HEK293T (cell line): Measurements from ENCODE around the gene SMPDL3B.

Source experiments
- ARNT ChIP-seq: fragments of 450-650 bp; IDR thresholded peaks from 2 replicates; pipeline ENCODE4 v1.6.1; 2017; ENCODE audit warnings: mild to moderate bottlenecking
- BHLHE40 ChIP-seq: fragments of 450-650 bp; IDR thresholded peaks from 2 replicates; pipeline ENCODE4 v1.6.1; 2016; ENCODE audit warnings: mild to moderate bottlenecking, moderate library complexity, borderline replicate concordance
- ELF4 ChIP-seq: fragments of 450-650 bp; IDR thresholded peaks from 2 replicates; pipeline ENCODE4 v1.6.1; 2017; ENCODE audit warnings: antibody characterized with exemption
- FOXA1 ChIP-seq: fragments of 450-650 bp; IDR thresholded peaks from 2 replicates; pipeline ENCODE4 v1.6.1; 2016; ENCODE audit warnings: mild to moderate bottlenecking
- FOXK2 ChIP-seq: fragments of 450-650 bp; IDR thresholded peaks from 2 replicates; pipeline ENCODE4 v1.6.1; 2016; ENCODE audit warnings: mild to moderate bottlenecking
- FOXM1 ChIP-seq: fragments of 450-650 bp; IDR thresholded peaks from 2 replicates; pipeline ENCODE4 v1.6.1; 2017; ENCODE audit warnings: mild to moderate bottlenecking, borderline replicate concordance
- HDGF ChIP-seq: fragments of 450-650 bp; IDR thresholded peaks from 2 replicates; pipeline ENCODE4 v1.6.1; 2017; ENCODE audit warnings: antibody characterized with exemption, borderline replicate concordance
- L3MBTL2 ChIP-seq: fragments of 450-650 bp; conservative IDR thresholded peaks from 2 replicates; pipeline ENCODE4 v1.6.1; 2016; ENCODE audit warnings: mild to moderate bottlenecking
- LEF1 ChIP-seq: fragments of 450-650 bp; IDR thresholded peaks from 2 replicates; pipeline ENCODE4 v1.6.1; 2017; ENCODE audit warnings: mild to moderate bottlenecking, borderline replicate concordance
- SP1 ChIP-seq: fragments of 450-650 bp; IDR thresholded peaks from 2 replicates; pipeline ENCODE4 v1.6.1; 2017
- SUZ12 ChIP-seq: fragments of 450-650 bp; IDR thresholded peaks from 2 replicates; pipeline ENCODE4 v1.6.1; 2016; ENCODE audit warnings: mild to moderate bottlenecking
- TARDBP ChIP-seq: fragments of 450-650 bp; IDR thresholded peaks from 2 replicates; pipeline ENCODE4 v1.6.1; 2016
- TF ChIP-seq, protein P1 (sequence below): fragments of 450-650 bp; IDR thresholded peaks from 2 replicates; pipeline ENCODE4 v1.6.1; 2016

DNA sequence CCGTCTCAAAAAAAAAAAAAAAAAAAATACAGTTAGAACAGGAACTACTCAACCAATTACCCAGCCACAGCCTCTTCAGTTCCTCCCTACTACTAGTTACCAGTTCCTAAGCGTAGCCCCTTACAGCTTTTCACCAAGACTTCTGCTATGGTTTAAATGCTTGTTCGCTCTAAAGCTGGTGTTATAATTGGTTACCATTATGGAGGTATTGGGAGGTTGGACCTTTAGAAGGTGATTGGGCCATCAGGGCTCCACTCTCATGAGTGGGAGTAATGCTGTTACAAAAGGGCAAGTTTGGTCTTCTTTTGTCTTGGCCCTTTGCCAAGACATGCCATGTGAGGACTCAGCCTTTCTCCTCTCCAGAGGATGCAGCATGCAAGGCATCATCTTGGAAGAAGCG lies 3.0 kb upstream of the SMPDL3B start:
- no peak for TF ChIP-seq BHLHE40
- no peak for TF ChIP-seq HDGF
- no peak for TF ChIP-seq L3MBTL2
- TF ChIP-seq, protein P1, sequence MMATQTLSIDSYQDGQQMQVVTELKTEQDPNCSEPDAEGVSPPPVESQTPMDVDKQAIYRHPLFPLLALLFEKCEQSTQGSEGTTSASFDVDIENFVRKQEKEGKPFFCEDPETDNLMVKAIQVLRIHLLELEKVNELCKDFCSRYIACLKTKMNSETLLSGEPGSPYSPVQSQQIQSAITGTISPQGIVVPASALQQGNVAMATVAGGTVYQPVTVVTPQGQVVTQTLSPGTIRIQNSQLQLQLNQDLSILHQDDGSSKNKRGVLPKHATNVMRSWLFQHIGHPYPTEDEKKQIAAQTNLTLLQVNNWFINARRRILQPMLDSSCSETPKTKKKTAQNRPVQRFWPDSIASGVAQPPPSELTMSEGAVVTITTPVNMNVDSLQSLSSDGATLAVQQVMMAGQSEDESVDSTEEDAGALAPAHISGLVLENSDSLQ: no peak
- TF ChIP-seq ELF4: no peak
- no peak for TF ChIP-seq TARDBP
- TF ChIP-seq FOXA1: no peak
- TF ChIP-seq FOXK2: no peak
- TF ChIP-seq ARNT: no peak
- no peak for TF ChIP-seq SUZ12
- TF ChIP-seq SP1: no peak
- TF ChIP-seq FOXM1: no peak
- no peak for TF ChIP-seq LEF1
